Activated T-helper 1 cell treated with anti-CD3 and anti-CD28 coated beads, Interleukin-2, amount 50 U/mL, for 16 hours (primary cell): ENCODE data around the gene VAV2.

ENCODE experiments used
- DNase-seq, 2 donors: peaks; one replicate each; pipeline ENCODE4 v3.0.0-alpha.2; 2020; ENCODE audit warnings: low read depth in 1 of 2, low spot score in 1 of 2

Gene VAV2

DNA sequence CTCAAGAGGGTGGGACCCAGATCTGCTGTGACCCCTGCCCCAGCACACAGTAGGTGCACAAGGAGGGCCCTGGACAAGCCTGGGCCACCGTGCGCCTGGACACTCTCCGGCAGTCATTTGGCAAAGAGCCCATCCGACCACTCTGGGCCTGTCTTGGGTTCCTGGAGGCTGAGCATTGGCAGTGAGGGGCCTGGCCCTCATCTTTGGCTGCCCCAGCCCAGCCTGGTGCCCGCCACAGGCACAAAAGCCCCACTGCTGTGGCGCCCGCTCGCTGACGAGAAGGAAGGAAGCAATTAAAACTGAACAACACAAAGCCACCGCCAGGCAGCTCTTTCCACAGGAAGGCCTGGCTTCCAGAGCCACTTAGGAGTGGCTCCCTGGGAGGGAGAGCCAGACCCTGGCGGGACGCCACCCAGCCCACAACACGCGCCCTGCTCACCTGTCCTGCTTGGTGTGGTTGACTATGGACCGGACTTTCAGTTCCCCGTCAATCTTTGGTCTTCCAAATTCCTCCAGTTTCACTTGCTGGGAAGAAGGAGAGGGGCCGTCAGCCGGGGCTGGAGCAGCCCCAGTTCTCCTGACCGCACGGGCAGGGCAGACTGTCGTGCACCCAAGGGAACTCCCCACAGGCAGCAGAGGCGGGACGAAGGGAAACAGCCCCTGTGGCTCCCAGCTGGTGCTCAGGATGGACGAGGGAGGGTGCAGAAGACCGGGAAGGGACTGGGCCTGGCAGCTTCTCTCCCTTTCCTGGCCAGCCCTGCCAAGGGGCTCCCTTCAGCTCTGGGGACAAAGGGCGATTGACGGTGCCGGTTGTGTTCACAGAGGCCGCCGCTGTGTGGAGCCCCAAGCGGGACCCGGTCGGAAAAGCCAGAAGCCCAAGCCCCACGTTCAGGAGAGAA lies 203.1 kb downstream of the VAV2 start:
- DNase-seq: no peak

DNA sequence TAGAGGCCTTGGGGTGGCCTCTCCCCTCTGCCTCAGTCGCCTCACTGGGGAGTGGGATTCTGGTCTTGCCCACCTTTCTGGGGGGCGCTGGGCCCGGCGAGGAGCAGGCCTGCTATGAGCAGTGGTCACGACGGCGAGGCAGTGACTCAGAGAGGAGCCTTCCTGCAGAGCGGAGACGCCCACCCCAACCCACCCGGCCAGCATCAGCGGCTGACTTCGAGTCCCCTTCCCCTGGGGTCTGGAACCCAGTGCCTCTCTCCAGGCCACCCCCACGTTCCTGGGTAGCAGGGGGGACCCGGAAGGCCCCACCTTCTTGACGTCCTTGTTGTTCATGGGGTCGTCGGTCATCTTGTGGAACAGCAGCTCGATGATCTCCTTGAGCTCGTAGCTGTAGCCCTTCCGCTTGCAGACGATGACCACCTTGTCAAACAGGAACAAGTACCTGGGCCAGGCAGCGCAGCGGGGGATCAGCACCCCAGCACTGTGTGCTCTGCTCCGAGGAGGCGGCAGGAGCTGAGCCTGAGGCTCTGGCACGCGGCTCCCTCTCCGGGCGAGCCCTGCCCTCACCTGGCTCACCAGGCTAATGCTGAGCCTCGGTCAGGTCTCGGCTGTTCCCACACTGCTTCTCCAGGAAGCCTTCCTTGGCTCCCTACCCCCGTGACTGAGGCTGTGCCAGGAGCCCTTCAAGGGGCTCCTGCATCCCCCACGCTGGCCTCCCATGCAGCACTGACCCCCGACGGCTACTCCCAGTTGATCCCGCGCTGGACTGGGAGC lies 203.9 kb downstream of the VAV2 start:
- DNase-seq: no peak

DNA sequence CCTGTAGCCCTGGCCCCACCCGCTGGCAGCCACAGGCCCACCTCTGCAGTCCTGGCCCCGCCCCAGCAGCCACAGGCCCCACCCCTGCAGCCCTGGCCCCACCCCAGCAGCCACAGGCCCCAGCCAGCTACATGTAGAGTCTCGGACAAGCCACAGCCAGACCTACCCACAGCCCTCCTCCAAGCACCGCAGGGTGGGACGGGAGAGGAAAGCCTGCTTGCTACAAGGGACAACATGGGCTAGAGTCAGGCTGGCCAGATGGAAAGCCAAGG lies 204.4 kb downstream of the VAV2 start:
- DNase-seq: no peak

DNA sequence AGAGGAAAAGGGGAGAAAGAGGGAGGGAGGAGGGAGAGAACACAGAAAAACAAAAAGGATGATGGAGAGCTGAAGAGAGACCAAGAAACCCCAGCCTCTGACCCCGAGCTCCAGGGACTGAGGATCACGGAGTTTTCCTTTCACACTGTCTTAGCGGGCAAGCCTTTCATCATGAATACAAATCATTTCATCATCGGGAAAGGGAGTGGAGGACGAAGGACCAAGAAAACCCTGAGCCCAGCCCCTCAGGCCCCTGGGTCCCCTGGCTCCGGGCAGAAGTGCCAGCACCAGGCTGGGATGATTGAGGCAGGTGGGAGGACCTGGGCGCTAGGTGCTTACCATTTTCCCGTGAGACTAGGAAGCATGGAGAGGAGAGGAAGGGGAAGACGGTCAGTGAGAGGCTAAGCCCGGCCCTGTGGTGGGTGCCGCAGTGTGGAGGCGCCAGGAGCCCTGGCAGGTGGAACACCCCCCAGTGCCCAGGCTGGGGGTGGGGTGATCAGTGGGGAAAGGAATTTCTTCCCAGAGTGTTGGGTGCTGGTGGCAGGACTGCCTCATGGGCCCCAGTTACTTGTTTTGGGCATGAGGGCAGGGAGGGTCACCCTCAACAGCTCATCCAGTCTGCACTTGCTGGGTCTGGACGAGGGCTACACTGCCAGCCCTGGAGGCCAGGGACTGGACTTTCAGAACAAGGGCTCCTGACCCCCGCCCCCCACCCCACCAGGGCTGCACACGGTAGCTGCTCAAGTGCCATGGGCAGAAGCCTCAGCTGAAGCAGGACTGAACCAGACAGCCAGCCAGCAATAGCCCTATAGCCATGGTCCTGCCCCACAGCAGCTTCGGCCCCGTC lies 205.0 kb downstream of the VAV2 start:
- DNase-seq: no peak

DNA sequence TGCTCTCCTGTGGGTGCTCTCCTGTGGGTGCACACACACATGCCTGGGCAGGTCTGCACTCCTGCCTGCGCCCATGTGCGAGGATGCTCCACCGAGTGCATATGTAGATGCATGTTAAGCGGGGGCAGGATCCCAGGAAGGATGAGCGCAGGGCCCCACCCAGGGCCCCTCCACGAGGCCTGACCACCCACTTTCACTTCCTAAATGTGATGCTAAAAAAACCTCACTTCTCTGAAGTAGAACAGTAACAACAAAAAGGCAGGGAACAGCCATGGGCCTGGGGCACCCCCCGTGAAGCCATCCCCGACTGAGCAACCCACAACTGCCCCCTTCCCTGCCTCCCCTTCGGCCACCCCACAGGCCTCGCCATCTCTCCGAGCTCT lies 205.8 kb downstream of the VAV2 start:
- no peak for DNase-seq

DNA sequence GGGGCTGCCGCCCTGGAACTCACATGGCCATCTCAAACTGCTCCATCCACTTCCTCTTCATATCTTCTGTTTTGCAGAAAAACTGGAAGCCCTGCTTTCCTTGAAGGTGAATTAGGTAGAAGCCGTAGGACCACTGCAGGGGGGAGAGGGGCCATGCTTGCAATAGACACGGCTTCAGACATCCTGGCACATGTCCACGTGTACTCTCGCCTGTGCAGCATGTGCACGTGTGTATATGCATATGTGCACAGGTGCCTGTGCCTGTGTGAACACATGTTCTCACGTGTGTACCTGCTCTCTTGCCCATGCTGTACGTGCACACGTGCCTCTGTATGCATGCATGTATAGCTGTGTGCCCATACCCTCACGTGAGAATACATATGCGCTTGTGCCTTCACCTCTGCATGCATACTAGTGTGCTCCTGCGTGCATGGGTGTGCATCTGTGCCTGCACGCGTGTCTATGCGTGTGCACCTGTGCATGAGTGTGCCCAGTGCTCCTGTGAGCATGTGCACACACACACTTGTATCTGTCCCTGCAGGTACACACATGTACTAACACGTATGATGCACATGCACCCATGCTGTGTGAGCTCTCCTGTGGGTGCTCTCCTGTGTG lies 206.3 kb downstream of the VAV2 start:
- no peak for DNase-seq

DNA sequence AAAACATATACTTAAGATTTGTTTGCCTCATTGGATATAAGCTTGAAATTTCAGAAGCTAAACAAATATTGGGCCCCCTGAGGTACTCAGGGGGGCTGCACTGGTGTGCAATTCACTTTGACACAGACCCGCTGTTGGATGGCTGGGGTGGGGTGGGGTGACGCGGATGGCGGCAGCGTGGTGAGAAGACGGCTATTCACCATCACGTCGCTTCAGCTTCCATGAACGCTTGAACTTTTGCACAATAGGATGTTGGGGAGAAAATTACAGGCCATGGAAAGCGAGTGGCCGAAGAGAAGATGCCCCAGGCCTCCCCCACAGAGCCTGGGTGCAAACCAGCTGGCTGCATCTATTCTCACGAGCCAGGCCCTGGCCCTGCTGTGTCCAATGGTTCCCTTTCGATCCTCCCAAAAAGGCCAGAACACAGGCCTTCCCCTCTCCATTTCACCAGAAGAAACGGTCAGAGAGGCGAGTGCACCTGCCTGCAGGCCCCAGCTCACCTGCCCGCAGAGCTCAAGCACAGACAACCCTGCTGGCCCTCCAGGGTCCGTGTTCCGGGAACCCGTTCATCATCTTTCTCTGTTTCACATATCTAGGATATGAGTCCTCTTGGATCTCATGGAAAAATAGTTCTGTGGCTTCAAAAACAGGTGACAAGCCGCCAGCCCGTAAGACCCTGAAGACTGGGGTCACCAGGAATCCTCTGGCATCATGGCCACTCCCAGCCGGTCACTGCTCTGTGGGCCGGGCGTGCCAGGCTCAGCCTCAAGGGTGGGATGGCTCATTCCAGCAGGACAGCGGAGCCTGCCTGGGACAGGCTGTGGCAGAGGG lies 207.2 kb downstream of the VAV2 start:
- no peak for DNase-seq

DNA sequence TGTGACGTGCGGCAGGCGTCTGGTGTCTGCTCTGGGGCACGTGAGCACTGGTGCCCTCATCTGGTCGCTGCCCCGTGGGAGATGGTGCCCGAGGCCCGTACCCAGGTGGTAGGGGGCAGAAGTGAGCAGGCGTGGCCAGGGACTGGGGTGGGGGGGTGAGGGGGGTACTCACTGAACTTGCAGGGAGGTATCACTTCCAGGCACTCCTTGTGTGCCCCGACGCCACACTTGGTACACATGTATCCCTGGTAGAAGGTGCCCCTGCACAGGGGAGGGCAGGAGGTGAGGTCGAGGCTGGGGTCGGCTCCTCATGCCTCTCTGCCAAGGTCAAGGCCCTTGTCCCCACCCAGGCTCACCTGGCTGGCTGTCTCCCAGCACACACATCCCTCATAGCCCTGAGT lies 208.8 kb downstream of the VAV2 start:
- DNase-seq: no peak

DNA sequence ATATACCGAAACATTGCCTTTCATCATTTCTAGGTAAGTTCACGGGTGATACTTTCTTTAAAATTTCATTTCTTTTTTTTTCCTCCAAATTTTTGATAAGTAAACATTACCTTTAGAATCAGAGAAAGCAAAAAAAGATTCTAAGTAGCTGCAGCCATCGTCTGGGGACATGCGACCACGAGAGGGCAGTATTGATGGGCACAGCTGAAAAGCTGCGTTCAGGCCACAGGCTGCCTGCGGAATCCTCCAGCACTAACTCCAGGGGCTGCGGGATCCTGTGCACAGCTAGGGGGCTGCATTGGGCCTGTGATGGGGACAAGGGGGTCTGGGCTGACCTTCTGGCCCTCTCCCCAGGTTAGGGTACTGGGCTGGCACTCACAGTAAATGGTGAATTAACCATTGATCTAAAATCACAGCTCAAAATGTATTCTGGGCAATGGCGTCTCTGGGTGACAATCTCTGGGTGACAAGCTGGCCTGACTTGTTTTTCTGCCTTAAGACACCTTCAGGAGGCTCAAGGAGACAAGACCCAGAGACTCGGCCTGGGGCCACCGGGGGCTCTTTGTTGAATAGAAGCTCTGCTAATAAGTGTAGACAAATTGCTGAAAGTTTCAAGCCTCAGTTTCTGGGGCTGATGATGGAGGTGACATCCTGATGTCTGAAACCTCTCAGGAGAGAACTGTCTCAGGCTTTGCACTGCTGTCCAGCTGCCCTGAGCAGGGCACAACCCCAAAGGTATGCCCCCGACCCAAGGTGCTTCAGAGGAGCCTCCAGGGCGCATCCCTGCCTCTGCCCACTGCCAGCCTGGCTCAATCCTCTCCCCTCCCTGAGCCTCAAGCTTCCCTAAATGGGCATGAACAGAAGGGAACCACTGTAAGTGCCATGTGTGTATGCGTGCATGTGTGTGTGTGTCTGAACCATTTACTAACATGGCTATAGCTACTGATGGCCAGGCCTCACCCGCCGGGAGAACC lies 209.7 kb downstream of the VAV2 start:
- peak; percentile 20 to 45 for DNase-seq

DNA sequence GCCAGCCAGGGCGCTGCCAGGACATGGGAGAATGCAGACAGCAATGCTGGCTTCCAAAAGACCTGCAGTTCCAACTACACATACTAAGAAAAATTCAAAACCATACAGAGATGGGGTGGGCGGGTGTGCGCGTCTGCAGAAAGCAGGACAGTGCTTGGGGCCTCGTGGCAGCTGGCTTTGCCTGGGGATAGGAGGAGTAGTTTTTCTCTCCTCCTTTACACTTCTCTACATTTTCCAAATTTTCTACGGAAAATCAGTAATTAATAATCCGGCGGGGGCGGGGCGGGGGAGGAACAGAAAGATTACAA lies 210.3 kb downstream of the VAV2 start:
- DNase-seq: no peak

DNA sequence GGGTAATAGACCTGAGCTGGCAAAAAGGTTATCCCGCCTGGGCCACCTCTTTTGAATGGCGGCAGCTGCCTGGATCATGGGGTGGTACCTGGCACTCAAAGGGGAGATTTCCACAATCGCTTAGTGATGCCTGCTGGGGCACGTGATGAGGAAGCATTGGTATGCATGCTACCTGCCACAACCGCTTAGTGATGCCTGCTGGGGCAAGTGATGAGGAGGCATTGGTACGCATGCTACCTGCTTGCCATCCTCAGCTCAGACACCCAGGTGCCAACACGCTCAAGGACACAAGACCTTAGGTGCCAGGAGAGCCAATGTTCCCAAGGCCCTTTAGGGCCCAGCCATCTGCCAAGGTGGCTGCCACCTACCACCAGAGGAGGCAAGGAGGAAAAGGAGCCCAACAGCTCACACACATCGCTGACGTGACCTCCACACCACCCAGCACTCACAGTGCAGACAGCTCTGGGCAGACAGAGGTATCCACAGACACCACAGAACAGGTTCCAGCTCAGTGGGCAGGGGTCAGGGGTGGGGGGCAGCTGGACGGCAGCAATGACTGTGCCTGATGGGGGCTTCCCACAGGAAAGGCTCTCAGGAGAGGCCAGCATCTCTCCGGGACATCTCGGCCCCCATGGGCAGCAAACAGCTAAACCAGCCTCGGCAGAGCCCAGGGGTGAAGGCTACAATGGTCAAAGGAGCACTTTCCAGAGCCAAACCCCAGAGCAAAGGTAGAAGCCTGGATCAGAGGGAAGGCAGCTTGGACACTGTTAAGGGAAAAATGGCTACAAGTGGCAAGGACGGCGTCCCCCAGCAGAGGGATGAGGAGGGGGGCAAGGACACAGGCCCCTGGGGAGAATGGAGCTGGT lies 210.9 kb downstream of the VAV2 start:
- no peak for DNase-seq

DNA sequence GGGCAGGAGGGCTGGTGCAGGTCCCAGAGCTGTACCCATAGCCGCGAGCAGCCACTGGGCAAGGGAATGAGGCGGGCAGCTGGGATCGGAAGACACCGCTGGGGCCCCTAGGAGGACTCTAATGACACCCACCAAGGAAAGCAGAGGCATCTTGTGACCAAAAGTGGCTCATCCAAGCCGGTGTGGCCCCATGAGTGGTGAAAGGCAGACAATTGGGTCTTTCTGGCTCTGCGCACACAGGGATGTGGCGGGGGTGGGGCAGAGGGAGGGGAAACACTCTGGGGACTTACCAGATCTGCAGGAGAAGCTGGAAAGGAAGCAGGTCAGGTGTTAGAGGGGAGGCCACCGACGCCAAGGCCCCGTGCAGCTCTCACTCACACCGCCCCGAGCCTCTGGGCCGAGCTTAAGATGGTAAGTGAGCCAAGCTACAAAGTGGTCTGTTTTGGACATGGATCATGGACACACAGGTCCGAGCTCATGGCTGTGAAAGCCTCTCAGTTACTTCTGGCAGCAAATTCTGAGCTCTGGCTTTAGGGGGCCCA lies 211.6 kb downstream of the VAV2 start:
- DNase-seq: no peak

DNA sequence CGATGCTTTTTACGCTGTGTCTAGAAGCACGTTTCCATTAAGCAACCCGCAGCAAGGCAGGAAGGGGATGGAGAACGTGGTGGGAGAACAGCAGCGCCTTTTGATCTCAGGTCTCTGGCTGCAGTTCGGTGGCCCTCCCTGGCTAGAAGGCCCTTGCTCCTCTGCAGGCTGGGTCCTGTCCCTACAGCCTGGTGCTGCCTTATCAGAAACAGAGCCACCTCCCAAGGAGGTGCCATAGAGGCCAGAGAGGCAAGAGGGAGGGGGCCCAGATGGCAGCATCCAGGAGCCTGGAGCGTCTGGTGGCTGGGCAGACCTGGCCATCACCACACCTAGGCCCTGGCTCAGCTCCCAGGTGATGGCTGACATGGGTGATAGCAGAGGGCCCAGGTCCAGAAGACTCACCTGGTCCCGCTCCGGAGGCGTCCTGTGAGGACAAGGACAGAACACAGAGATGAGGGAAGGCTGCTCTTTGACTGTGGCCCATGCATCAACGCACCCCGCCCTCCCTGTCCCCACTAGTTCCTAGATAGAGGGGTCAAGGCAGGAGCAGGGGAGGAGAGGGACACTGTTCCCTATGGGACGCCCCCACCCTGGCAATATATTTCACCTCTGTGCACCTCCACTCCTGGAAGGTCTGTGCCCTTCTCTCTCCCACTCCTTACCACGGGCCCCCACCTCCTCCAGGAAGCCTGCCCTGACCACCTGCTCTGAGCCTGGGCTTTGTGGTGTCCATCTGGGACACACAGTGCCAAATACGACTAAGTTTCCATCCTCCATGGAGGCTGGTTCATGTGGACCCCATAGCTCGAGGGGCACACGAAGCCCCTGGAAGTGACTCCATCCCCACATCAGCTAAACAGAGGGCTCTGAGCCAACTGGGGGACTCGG lies 212.4 kb downstream of the VAV2 start:
- DNase-seq: no peak

DNA sequence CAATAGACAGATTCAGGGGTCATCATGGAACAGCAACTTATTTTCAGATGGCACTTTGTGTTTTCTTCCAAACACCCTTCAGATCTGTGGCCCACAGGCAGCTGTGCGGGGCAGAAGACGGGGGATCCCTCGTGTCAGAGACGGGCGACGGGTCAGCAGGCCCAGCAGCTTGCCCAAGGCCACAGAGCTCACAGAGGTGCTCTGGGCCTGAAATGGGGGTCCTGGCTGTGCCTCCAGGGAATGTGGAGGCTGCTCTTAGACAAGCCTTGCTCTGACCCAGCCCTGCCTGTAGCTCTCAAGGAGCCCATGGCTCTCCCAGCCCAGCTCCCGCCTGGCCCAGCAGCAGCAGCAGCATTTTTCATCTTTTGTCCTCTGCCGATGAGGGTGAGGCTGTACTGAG lies 213.0 kb downstream of the VAV2 start:
- DNase-seq: no peak

DNA sequence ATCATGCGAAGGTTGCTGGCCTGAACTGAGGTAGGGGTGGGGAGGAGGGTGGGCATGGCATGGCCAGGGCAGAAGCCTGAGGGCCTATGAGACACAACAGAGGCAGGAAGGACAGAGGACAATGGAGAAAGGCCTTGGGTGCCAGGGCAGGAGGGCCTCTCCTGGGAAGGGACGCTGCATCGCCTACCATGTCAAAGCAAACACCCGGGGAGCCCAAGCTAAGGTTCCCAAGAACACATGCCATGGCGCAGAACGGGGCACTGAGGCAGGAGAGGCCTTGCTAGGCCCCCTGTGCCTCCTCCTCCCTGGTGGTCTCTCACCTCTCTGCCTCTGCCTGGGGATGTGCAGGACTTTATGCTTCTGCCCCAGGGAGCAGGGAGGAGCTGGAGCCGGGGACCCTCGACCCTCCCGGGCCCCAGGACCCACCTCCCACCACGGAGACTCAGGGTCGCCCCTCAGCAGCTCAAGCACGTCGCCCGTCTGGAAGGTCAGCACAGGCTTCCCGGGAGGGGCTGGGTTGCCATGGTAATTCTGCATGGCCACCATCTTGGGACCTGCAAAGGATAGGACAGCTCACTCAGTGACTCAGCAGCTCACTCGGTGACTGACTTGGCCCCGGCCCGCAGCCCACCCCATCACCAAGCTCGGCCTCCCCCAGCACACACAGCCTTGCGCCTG lies 213.6 kb downstream of the VAV2 start:
- no peak for DNase-seq

DNA sequence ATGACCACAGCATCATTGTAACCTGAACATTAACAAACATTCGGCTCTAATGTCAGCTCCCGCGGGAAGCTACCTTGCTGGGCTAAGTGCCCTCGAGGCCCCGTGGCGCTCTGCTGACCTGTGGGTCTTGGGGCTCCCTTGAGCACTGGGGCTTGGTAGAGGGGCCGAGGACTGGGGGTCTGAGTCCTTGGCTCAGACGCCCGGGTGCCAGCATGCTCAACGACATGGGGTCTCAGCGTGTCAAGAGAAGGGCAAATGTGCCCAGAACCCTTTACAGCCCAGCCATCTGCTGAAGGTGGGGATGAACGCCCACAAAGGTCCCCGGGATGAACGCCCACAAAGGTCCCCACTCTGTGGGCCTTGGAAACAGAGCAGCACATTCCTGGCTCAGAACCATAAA lies 214.3 kb downstream of the VAV2 start:
- DNase-seq: no peak
